ENCODE data around the gene IDUA. TPM values are rescaled to one million over a fixed set of nuclear protein-coding genes. Genes with fewer than 3 reads are reported as not detected.

IDUA gene
- total RNA-seq, 2 donors from 2014 or later: 22.4 to 25.6 TPM

DNA sequence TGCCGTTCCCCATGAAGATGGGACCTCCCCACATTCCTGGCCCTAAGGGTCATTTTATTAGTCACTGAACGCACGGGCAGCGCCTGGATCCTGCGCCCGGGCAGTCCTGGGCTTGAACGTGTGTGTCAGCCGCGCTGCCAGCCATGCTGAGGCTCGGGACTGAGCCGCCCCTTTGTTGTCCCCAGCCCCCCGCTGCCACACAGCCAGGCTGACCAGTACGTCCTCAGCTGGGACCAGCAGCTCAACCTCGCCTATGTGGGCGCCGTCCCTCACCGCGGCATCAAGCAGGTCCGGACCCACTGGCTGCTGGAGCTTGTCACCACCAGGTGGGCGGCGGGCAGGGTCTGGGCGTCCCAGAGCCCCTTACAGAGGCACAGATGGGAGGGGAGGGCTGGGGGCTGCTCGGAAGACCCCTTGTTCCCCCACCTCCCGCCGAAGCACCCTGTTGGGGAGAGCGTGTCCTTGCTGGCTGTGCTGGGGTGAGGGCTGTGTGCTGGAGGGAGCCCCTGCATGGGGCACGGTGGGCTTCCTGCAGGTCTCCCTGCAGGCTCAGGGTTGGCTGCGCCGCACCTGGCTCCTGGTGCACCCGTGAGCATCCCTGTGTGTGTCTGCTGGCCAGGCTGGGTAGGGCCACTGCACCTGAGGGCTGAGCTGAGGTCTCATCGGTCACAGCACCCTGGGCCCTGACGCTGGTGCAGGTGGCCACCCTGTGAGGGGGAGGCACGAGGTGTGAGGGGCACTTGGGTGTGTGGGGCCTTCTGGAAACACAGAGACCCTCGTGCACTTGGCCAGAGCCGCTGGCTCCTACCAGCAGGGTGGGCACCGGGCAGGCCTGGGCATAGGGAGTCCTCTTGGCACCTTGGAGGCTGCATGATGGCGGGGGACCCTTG, 1.0 kb downstream of the IDUA start:
- Mint-ChIP-seq H3K4me1 (peaks cover 14% of the 10 kb centered on the region), H3K27ac (no peak overlapping the region), H3K27me3 (ENCODE audit: insufficient read depth) (peaks cover 4% of the 10 kb centered on the region), H3K9me3 (no peaks in the 10 kb centered on the region), H3K36me3 (ENCODE audit: low read depth) (peaks cover 2% of the 10 kb centered on the region), H3K4me3 (peak overlapping the region; percentile 76)
- 86 to 92% methylated on average over 23 to 37 of the region's 37 CpGs for WGBS, 2 experiments (ENCODE audit: insufficient coverage in 1 of 2, insufficient read length in 1 of 2)
- no peaks in the 10 kb centered on the region for H3K9me3 ChIP-seq (ENCODE audit: control insufficient read depth, low read length)
- H3K4me1 ChIP-seq (ENCODE audit: control insufficient read depth, insufficient read depth, low read length): no peaks in the 10 kb centered on the region
- H3K4me3 ChIP-seq (ENCODE audit: low read length): peak overlapping the region; percentile 78
- H3K36me3 ChIP-seq (ENCODE audit: control insufficient read depth, insufficient read depth, low read length): no peaks in the 10 kb centered on the region
- TF ChIP-seq, protein P1, sequence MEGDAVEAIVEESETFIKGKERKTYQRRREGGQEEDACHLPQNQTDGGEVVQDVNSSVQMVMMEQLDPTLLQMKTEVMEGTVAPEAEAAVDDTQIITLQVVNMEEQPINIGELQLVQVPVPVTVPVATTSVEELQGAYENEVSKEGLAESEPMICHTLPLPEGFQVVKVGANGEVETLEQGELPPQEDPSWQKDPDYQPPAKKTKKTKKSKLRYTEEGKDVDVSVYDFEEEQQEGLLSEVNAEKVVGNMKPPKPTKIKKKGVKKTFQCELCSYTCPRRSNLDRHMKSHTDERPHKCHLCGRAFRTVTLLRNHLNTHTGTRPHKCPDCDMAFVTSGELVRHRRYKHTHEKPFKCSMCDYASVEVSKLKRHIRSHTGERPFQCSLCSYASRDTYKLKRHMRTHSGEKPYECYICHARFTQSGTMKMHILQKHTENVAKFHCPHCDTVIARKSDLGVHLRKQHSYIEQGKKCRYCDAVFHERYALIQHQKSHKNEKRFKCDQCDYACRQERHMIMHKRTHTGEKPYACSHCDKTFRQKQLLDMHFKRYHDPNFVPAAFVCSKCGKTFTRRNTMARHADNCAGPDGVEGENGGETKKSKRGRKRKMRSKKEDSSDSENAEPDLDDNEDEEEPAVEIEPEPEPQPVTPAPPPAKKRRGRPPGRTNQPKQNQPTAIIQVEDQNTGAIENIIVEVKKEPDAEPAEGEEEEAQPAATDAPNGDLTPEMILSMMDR (conservative IDR thresholded peaks at IDR 0.05): no peak
- H3K9ac ChIP-seq (ENCODE audit: extremely low read depth, low read length, poor library complexity, severe bottlenecking): no peak overlapping the region
- DNase-seq: no peak
- H3K27me3 ChIP-seq (ENCODE audit: control insufficient read depth, insufficient read depth, low read length, poor library complexity, severe bottlenecking): peaks cover 10% of the 10 kb centered on the region
- no peak overlapping the region for H3K27ac ChIP-seq (ENCODE audit: low read depth, low read length)

DNA sequence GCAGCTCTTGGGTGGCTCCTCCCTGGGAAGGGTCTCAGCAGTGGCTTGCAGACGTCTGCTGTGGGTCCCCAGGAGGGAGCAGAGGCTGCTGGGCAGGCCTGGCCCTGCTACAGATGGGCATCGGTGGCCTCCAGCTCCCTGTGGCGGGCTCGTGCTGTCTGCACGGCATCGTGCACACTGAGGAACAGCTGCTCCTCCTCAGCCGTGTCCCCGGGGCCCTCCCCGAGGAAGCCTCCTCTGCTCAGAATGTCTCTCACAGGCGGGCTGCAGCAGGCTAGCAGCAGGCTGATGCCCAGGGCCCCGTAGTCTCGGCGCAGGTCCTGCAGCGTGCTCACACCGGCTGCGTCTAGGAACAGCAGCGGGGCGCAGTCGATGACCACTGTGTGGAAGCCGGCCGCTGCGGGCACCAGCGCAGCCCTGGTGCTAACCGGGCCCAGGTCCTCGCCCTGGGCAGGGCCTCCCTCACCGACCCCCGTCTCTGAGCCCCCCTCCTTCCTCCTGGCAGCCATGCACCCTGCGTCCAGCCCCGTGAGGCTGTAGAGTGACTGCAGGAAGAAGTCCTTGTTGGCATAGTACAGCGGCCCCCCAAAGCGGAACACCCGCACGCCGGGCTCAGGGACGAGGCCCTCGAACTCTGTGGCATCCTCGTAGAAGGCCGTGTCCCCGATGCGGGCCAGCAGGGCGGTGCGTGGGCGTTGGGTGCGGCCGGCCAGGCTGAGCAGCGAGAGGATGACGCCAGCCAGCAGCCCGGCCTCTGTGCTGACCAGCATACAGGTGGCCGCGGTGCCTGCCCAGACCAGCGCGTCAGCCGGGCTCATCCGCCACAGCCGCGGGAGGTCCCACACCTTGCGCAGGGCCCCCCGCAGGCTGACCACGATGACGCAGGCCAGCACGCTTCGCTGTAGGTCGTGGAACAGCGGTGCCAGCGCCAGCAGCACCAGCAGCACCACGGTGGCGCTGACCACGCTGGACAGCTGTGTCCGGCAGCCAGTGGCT, 2.2 kb downstream of the IDUA start:
- Histone ChIP-seq H3K9ac (ENCODE audit: extremely low read depth, low read length, poor library complexity, severe bottlenecking) (no peak overlapping the region), H3K27me3 (ENCODE audit: control insufficient read depth, insufficient read depth, low read length, poor library complexity, severe bottlenecking) (peaks cover 10% of the 10 kb centered on the region), H3K36me3 (ENCODE audit: control insufficient read depth, insufficient read depth, low read length) (no peaks in the 10 kb centered on the region), H3K27ac (ENCODE audit: low read depth, low read length) (no peak overlapping the region), H3K9me3 (ENCODE audit: control insufficient read depth, low read length) (no peaks in the 10 kb centered on the region), H3K4me1 (ENCODE audit: control insufficient read depth, insufficient read depth, low read length) (no peaks in the 10 kb centered on the region), H3K4me3 (ENCODE audit: low read length) (no peak overlapping the region)
- H3K27me3 Mint-ChIP-seq (ENCODE audit: insufficient read depth): peaks cover 4% of the 10 kb centered on the region
- no peaks in the 10 kb centered on the region for H3K9me3 Mint-ChIP-seq
- H3K4me3 Mint-ChIP-seq: no peak overlapping the region
- peaks cover 2% of the 10 kb centered on the region for H3K36me3 Mint-ChIP-seq (ENCODE audit: low read depth)
- TF ChIP-seq, protein P1 (conservative IDR thresholded peaks at IDR 0.05): no peak
- H3K27ac Mint-ChIP-seq: no peak overlapping the region
- peaks cover 14% of the 10 kb centered on the region for H3K4me1 Mint-ChIP-seq
- no peak for DNase-seq
- 94 to 95% methylated on average over 52 to 69 of the region's 69 CpGs for WGBS, 2 experiments (ENCODE audit: insufficient coverage in 1 of 2, insufficient read length in 1 of 2)

DNA sequence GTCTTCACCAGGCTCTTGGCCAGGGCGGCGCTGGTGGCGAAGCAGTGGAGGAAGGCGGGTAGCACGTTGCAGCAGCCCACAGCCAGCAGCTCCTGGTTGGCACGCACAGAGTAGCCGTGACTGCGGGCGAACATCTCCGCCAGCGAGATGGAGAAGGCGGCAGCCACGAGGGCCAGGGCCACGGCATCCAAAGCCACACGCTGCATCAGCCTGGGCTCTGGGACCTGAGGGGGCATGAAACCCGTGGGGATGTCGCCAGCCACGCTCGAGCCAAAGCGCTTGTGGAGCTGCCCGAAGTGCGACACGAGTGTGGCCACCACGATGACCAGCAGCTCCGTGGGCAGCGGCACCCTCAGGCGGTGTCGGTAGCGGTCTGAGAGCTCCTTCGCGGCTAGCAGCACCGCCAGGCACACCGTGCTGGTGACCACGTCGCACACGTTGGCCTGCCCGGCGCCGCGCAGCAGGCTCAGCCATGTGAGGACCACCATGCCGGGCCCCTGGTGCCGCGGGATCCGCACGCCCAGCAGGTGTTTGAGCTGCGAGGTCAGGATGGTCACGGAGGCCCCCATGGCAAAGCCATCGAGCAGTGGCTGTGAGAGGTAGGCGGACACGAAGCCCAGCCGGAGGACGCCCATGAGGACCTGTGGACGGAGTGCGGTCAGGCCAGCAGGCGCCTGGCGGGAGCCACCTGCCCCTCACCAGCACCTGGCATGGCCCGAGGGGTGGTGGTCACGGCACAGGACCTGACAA, 3.1 kb downstream of the IDUA start:
- peaks cover 2% of the 10 kb centered on the region for H3K36me3 Mint-ChIP-seq (ENCODE audit: low read depth)
- WGBS, 2 experiments (ENCODE audit: insufficient coverage in 1 of 2, insufficient read length in 1 of 2): 96% methylated on average over 50 to 58 of the region's 58 CpGs
- H3K4me3 Mint-ChIP-seq: no peak overlapping the region
- Histone ChIP-seq H3K9me3 (ENCODE audit: control insufficient read depth, low read length) (no peaks in the 10 kb centered on the region), H3K9ac (ENCODE audit: extremely low read depth, low read length, poor library complexity, severe bottlenecking) (no peak overlapping the region), H3K4me1 (ENCODE audit: control insufficient read depth, insufficient read depth, low read length) (no peaks in the 10 kb centered on the region), H3K27ac (ENCODE audit: low read depth, low read length) (no peak overlapping the region), H3K36me3 (ENCODE audit: control insufficient read depth, insufficient read depth, low read length) (no peaks in the 10 kb centered on the region), H3K27me3 (ENCODE audit: control insufficient read depth, insufficient read depth, low read length, poor library complexity, severe bottlenecking) (peaks cover 10% of the 10 kb centered on the region), H3K4me3 (ENCODE audit: low read length) (no peak overlapping the region)
- H3K9me3 Mint-ChIP-seq: no peaks in the 10 kb centered on the region
- H3K4me1 Mint-ChIP-seq: peaks cover 14% of the 10 kb centered on the region
- no peak for DNase-seq
- H3K27me3 Mint-ChIP-seq (ENCODE audit: insufficient read depth): peaks cover 2% of the 10 kb centered on the region
- H3K27ac Mint-ChIP-seq: no peak overlapping the region
- TF ChIP-seq, protein P1 (conservative IDR thresholded peaks at IDR 0.05): no peak
